22Rv1 (cell line): ENCODE data around the gene FOXP1.

Experiments
- ZFX ChIP-seq: fragments of 450-650 bp; IDR thresholded peaks from 2 replicates; pipeline ENCODE4 v1.6.1; 2017; ENCODE audit warnings: antibody characterized with exemption, borderline replicate concordance
- TF ChIP-seq, protein P1 (sequence below): fragments of 450-650 bp; IDR thresholded peaks from 2 replicates; pipeline ENCODE4 v1.5.1; 2017; ENCODE audit warnings: mild to moderate bottlenecking

DNA sequence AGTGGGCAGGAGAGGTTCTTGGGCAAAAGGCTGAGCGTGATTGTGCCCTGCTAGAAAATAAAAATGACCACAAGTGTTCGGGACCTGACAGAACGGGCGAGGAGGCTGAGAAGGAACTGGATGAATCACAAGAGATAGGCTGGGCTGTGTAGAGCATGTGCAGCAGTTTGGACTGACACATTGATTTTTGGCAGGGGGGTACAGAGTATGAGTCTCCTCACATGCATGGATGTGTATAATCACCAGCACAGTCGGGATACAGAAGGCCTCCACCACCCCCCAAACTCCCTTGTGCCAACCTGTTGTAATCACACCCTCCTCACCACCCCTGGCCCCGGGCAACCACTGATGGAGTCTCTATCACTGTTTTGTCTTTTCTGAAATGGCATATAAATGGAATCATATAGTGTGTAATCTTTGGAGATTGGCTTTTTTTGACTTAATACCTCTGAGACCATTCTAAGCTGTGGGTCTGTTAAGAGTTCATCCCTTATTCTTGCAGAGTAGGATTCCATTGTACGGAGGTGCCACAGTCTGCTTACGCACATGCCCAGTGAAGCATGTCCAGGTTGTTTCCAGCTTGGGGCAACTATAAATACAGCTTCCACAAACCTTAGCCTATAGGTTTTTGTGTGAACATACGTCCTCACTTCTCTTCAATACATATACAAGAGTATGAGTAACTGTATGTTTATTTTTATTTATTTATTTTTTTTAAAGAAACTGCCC, 438.8 kb downstream of the FOXP1 start:
- TF ChIP-seq, protein P1, sequence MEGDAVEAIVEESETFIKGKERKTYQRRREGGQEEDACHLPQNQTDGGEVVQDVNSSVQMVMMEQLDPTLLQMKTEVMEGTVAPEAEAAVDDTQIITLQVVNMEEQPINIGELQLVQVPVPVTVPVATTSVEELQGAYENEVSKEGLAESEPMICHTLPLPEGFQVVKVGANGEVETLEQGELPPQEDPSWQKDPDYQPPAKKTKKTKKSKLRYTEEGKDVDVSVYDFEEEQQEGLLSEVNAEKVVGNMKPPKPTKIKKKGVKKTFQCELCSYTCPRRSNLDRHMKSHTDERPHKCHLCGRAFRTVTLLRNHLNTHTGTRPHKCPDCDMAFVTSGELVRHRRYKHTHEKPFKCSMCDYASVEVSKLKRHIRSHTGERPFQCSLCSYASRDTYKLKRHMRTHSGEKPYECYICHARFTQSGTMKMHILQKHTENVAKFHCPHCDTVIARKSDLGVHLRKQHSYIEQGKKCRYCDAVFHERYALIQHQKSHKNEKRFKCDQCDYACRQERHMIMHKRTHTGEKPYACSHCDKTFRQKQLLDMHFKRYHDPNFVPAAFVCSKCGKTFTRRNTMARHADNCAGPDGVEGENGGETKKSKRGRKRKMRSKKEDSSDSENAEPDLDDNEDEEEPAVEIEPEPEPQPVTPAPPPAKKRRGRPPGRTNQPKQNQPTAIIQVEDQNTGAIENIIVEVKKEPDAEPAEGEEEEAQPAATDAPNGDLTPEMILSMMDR: no peak
- TF ChIP-seq ZFX: no peak
